ENCODE measurements around the gene N4BP2.
A peak's percentile ranks its signal among the peaks of the same experiment; 100 is the strongest.

Gene N4BP2

GRCh38 chr4:40164459-40164858 is 107.8 kb downstream of the N4BP2 start:
- no peak for FAIRE-seq

GRCh38 chr4:40165916-40166315 is 109.3 kb downstream of the N4BP2 start:
- FAIRE-seq = no peak

DNA sequence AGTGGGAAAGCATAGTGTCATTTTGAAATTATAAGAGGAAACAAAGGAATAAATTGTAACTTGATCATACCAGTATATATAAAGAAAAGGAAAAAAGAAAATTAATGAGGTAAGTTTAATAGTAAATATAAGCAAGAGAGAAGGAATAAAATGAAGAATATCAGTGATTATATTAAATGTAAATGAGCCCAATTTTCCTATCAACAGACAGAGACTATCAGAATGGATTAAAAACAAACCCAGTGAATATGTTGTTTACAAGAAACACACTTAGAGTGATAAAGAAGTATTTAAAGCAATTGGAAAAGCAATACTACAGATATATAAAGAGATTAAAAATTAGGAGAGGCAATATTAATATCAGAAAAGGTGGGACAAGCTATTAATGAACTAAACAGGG is 111.4 kb downstream of the N4BP2 start:
- FAIRE-seq = peak; percentile 30

GRCh38 chr4:40170588-40170987 is 113.9 kb downstream of the N4BP2 start:
- FAIRE-seq = no peak

DNA sequence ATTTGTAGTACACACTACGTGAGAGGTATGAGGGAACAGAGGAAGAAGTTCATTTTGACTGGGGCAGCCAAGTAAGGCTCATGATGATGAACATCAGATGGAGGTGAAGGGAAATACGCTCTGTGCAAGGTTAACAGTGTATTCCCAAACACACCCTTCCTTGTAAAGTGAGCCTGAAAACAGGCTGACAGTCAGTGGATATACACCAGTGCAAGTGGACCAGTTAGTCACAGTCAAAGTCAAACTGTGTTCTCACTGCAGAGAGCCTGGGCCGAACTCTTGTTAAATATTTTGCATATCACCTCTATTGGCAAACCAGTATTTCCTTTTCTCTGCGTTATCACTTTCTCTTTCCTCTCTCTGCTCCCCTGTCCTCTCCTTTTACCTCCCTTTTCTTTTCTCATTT is 116.8 kb downstream of the N4BP2 start:
- no peak for FAIRE-seq

GRCh38 chr4:40176602-40177001 is 120.0 kb downstream of the N4BP2 start:
- no peak for FAIRE-seq

DNA sequence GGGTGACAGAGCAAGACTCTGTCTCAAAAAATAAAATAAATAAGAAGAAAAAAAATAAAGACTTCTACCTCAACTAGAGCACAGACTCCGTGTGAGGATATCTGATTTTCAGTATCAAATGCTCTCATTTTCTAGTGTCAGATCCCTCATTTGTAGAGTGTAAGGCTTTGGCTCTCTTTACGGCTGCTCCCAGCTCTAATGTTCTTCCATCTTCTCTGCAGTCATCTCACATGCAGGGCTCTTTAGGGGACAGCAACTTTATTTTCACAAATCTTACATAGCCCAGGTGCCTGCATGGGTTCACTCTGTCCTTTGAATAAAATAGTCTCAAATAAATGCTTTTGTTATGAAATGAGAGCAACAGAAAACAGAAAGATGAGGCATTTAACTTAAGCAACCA is 120.9 kb downstream of the N4BP2 start:
- no peak for FAIRE-seq

DNA sequence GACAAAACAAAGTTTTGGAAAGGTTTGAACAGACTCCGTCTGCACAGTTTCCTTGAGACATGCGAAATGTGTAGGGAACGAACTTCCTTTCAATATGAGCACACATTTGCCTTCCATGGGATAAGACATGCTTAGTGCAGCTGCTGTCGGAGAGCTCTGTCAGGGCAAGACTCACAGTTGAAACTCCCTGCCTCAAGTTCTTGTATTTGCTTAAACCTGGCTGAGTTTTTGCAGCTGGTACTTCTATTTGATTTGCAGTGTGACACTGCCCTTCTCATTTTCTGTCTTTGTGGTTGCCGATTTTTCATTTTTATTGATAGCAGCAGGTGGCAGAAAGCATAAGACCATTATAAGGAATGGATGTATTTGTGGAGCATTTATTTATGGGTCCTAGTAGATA is 122.0 kb downstream of the N4BP2 start:
- FAIRE-seq = no peak

DNA sequence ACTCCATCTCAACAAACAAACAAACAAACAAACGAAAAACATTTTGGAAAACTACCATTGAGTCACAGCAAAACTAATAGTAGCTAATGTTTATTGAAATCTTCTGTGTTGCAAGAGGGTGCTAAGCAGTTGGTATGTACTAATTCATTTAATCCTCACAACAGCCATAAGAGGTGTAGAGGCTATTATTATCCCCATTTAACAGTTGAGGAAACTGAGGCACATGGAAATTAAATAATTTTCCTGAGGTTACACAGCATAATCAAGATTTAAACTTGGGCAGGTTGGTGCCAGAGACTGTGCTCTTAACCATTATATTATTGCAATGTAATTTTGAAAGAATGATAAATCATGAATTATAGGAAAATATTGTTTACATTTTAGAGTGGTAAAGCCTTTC is 122.7 kb downstream of the N4BP2 start:
- no peak for FAIRE-seq

DNA sequence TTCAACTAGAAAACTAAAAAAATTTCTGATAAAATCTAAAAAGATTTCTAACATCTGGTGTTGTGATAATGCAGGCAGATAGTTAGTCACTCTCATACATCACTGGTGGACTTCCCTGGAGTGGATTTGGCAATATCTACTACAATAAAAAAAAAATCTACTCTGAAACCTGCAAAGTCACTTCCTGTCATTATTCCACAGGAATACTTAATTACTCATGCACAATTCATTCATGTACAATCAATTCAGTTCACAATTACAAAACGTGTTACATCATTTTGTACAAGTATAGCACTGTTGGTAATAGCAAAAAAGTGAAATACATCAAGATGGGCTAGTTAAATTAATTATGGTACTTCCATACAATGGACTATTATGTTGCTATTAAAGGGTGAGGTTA is 123.7 kb downstream of the N4BP2 start:
- FAIRE-seq = no peak

- no peak for FAIRE-seq
Measured at GRCh38 chr4:40182001-40182400, 125.4 kb downstream of the N4BP2 start.

DNA sequence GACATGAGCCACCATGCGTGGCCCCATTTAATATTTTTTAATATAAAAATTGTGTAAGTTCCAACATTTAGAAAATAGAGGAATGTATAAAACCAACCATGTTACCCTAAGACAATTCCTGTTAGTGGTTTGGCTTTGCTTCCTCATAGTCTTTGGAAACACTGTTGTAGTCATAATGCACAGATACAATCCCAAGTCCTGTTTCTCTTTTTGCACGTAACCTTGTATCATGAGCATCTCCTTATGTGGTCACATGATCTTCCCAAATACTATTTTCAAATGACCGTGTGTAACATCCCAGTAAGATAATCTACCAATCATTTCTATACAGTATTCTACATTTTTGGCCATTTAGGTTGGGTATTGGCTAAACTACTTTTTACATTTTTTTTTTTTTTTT is 126.3 kb downstream of the N4BP2 start:
- FAIRE-seq = no peak

DNA sequence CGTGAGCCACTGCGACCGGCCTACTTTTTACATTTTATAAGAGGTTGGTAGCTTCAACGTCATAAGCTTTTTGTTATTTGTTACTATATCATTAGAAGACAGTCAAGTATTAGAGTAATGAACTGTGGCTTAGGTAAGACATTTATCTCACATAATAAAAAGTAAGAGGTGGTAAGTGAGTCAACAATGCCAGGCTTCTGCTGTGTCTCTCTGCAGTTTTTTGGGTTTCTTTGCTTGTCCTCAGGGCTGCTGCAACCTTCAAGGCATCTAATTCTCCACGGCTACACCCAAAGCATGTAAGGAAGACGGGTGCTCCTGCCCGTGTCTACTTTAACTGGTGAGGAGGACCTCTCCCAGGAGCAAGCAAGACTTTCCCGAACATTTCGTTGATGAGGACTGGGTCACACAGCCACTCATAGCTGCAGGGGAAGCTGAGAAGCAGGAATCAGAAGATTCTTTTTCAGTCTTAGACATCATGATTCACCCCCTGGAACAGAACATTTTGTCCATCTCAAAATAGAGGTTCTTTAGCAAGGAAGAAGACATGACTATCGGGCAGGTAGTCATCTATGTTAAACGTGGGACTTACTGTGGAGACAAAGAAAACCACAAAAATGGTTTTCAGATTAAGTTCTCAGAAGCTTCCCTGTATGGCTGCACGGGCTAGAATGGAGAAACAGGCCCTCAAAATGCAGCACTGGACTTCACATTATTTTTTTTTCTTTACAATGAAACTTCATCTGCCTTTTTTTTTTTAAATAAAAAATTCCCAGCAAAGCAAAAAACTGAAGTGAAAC is 127.2 kb downstream of the N4BP2 start:
- no peak for FAIRE-seq

DNA sequence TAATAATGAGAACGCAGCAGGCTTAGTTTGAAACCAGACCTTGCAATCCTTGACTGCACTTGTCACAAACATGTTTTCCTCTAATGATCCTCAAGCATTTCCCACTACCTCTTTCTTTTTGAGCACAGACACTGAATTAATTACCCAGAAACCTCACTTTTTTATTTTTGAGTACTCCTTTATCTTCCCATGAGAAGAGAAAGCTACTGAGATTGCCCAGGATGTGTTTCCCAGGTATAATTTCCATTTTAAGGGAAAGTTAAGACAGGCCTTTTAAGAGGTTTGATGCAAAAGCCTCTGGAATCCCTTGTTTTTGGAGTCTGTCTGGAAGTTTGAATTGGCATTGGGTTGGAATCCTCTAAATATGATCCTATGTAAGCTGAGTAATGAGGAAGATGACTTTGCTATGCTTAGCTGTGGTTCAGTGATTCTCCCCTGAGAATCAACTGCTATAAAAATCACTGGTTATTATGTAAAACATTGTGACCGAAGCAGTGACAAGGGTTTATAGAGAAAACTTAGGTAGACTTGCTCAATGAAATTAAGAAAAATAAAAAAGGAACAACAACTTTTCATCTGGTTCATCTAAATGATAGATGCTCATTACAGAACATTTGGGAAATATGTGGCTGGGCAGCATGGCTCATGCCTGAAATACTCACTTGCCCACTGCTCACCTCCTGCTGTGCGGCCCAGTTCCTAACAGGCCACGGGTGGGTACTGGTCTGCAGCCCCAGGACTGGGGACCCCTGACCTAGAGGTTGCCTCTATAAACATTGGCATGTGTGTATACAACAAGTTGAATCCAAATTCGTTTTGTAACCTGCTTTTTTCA is 129.4 kb downstream of the N4BP2 start:
- FAIRE-seq = no peak

- no peak for FAIRE-seq
Measured at GRCh38 chr4:40186665-40187014, 130.0 kb downstream of the N4BP2 start.

DNA sequence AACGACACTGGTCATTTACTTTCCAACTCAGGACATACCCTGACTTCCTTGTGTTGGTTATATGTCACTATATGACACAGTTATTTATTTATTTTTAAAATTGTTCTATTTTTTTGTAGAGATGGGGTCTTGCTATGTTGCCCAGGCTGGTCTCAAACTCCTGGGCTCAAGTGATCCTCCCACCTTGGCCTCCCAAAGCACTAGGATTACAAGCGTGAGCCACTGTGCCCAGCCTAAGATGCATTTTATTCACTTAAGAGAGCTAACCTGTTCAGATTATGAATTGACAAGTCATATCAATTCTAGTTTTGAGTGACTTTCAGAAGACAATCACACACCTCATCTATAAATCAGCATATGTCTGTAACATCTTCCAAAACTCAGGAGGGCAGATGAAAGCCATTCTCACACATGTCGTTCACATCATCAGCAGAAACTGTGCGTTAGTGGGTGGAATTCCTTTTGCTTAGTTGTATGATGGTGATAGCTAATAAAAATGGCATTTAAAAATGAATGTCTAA is 130.8 kb downstream of the N4BP2 start:
- no peak for FAIRE-seq

- FAIRE-seq = no peak
Measured at GRCh38 chr4:40190019-40190418, 133.4 kb downstream of the N4BP2 start.

DNA sequence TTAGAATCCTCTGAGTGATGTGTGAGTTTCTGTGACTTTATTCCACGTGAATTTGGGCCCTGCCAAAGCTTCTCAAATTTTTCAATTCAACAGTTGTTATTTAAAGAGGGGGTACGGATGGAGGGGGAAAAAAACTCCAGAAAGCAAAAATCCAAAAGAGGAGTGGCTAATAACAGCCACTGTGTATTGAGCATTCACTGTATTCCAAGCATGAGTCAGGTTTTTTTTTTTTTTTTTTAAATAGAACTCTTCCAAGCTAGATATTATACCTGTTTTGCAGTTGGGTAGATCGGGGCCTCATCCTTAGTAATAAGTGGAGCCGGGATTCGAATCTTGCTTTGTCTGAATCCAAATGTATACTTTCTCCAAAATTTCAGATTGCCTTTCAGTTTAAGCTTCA is 133.8 kb downstream of the N4BP2 start:
- FAIRE-seq = no peak

- no peak for FAIRE-seq
Measured at GRCh38 chr4:40190880-40191815, 134.5 kb downstream of the N4BP2 start.

- FAIRE-seq = no peak
Measured at GRCh38 chr4:40192114-40193015, 135.7 kb downstream of the N4BP2 start.

DNA sequence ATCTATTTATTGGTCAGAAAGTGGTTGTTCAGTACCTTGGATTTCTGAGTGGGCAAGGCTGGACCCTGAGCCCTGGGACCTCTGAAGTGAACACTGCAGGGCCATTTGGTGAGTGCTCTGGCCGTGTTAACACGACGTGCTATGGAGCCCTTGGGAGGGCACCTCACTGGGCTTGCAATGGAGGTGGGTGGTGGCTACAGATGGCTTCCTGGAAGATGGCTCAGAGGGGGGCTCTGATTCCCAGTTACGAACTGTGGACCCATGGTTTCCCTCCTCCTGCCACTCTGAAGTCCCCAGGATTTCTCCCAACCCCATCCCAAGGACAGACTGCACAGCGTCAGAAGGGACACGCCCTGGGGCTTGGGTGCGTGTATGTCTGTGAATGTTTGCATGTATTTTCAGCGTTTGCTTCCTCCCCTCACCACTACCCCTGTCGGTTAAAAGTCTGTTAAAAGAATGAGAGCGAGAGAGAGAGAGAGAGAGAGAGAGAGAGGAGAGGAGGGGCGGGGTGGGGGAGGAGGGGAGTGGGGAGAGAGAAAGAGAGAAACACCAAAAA is 136.4 kb downstream of the N4BP2 start:
- no peak for FAIRE-seq

- FAIRE-seq = no peak
Measured at GRCh38 chr4:40193578-40193977, 136.9 kb downstream of the N4BP2 start.
